HG02610 (cell line): Measurements from ENCODE around the gene TNN.

Experiments
- ATAC-seq: cut with Tn5 transposase; IDR thresholded peaks from one replicate; pipeline ENCODE4 v1.9.1; 2021; ENCODE audit warnings: mild to moderate bottlenecking, moderate library complexity; ENCODE audit not compliant: unreplicated experiment

The TNN gene

DNA sequence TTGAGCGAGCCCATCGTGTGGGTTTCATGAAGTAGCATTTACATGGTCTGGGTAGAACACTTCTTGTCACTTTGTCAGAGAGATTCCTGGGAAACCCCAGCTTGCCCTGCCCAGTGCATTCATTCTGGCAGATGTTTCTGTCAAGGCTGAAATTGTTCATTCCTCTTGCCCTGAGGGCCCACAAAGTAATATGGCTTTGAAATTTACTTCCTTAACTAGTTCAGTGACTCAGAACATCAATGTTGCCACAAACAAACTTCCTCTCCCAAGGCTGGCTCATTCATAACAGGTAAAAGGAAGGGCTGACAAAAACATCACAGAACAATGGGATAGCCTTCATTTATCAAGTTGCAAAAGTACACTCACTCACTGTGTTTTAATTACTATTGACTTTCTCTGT, 129.9 kb downstream of the TNN start:
- ATAC-seq: peak; percentile 46
